Sigmoid colon (tissue), 7 donors: Measurements from ENCODE around the gene CC2D2A. TPM values are rescaled to one million over a fixed set of nuclear protein-coding genes. Genes with fewer than 3 reads are reported as not detected.
A peak's percentile ranks its signal among the peaks of the same experiment; 100 is the strongest.

Experiments used
- DNase-seq: peaks from one replicate; pipeline ENCODE4 v3.0.0-alpha.2; 2019
- H3K27ac ChIP-seq, 4 donors: fragments of 200-600 bp; sonication (generic); one replicate each; pipeline ENCODE4 v1.5.1; 2016 to 2019; ENCODE audit warnings: mild to moderate bottlenecking in 1 of 4
- H3K27me3 ChIP-seq, 3 donors: fragments of 200-600 bp; sonication (generic); one replicate each; pipeline ENCODE4 v1.5.1; 2019; ENCODE audit warnings: mild to moderate bottlenecking in 1 of 3
- H3K36me3 ChIP-seq, 4 donors: fragments of 200-600 bp; sonication (generic); one replicate each; pipeline ENCODE4 v1.5.1; 2016 to 2019
- H3K4me1 ChIP-seq, 4 donors: fragments of 200-600 bp; sonication (generic); one replicate each; pipeline ENCODE4 v1.5.1; 2017 to 2019
- H3K4me3 ChIP-seq, 4 donors: fragments of 200-600 bp; sonication (generic); one replicate each; pipeline ENCODE4 v1.5.1; 2017 to 2019; ENCODE audit warnings: mild to moderate bottlenecking in 2 of 4, moderate library complexity in 1 of 4
- H3K9me3 ChIP-seq, 4 donors: fragments of 200-600 bp in 3 of 4; sonication (generic) in 3 of 4; one replicate each; pipeline versions ENCODE4 v1.5.1 to v1.6.1; 2013 to 2019
- CTCF ChIP-seq, 4 experiments: fragments of 450-650 bp in 3 of 4; fragments of 200-600 bp in 1 of 4; IDR thresholded peaks; one replicate each; pipeline ENCODE4 v1.5.1; 2016 to 2019; ENCODE audit warnings: antibody characterized with exemption in 4 of 4, mild to moderate bottlenecking in 3 of 4, moderate library complexity in 2 of 4
- EP300 ChIP-seq, 4 donors: sonication (generic); formaldehyde crosslinking; IDR thresholded peaks; one replicate each; pipeline ENCODE4 v1.6.1; 2017; ENCODE audit warnings: antibody characterized with exemption in 4 of 4
- POLR2A ChIP-seq, 2 donors: fragments of 450-650 bp; IDR thresholded peaks; one replicate each; pipeline ENCODE4 v1.6.1; 2016; ENCODE audit warnings: antibody characterized with exemption in 2 of 2, mild to moderate bottlenecking in 2 of 2, moderate library complexity in 2 of 2
- POLR2AphosphoS5 ChIP-seq, 4 donors: sonication (generic); formaldehyde crosslinking; IDR thresholded peaks; one replicate each; pipeline ENCODE4 v1.6.1; 2017; ENCODE audit warnings: antibody characterized with exemption in 4 of 4
- WGBS, 2 donors: extraction: QIAGEN DNeasy Blood & Tissue Kit; methylation state at CpG; one replicate each; pipeline ENCODE4 v1.1.7; 2013; 5-methylcytosine and 5-hydroxymethylcytosine counted together
- intact Hi-C: fragments of 100-400 bp; cut with DNase I; formaldehyde crosslinking; loops from one replicate; pipeline ENCODE4 v1.15.1; 2023
- polyA plus RNA-seq, 3 donors: library from polyadenylated mRNA; stranded (reverse); fragments of 200-250 nt; gene quantifications; one replicate each; pipeline ENCODE4 v1.2.3, GENCODE V29; 2013
- total RNA-seq, 4 donors: library from RNA; depleted of rRNA; stranded (reverse); fragments of >200 nt; gene quantifications; one replicate each; pipeline ENCODE4 v1.1.0, GENCODE V29; 2016
- donor health status: healthy with polysubstance abuse.
- donor health status: Bipolar disorder and iron deficiency.
- donor health status: healthy.

The CC2D2A gene
- total and polyA plus RNA-seq, 7 donors, result 2.5 to 113 (median 41.0) TPM

GRCh38 chr4:15427161-15427560, 42.5 kb upstream of the CC2D2A start:
- intact Hi-C loops, result no loop called here
- Histone ChIP-seq H3K27ac (peak overlapping the region; percentile 50 to 72 (median 65)), H3K4me3 (no peak overlapping the region), H3K9me3 (no peaks in the 10 kb centered on the region), H3K27me3 (no peaks in the 10 kb centered on the region), H3K36me3 (no peaks in the 10 kb centered on the region), H3K4me1 (peaks cover 0 to 38% (median 19%) of the 10 kb centered on the region in 4 donors)
- DNase-seq, result no peak
- WGBS, 2 donors, result 46 to 56% methylated on average over 2 of the region's 2 CpGs
- TF ChIP-seq POLR2AphosphoS5 (IDR thresholded peaks at IDR 0.05), result no peak
- TF ChIP-seq POLR2A (IDR thresholded peaks at IDR 0.05), result no peak
- no peak for TF ChIP-seq CTCF (IDR thresholded peaks at IDR 0.05)
- no peak for TF ChIP-seq EP300 (IDR thresholded peaks at IDR 0.05)

- 75% methylated on average over 3 of the region's 3 CpGs for WGBS, 2 donors
- Histone ChIP-seq H3K9me3 (no peaks in the 10 kb centered on the region), H3K27me3 (no peaks in the 10 kb centered on the region), H3K27ac (peak within 1 kb of the TSS; percentile 50 to 72 (median 65)), H3K36me3 (no peaks in the 10 kb centered on the region), H3K4me3 (no peak within 1 kb of the TSS), H3K4me1 (peaks cover 0 to 38% (median 19%) of the 10 kb centered on the region in 4 donors)
- DNase-seq, result no peak
- intact Hi-C loops, result no loop called here
- TF ChIP-seq POLR2A (IDR thresholded peaks at IDR 0.05) (no peak), POLR2AphosphoS5 (IDR thresholded peaks at IDR 0.05) (peak in 1 of 4 donors; percentile 12), CTCF (IDR thresholded peaks at IDR 0.05) (no peak), EP300 (IDR thresholded peaks at IDR 0.05) (no peak)
Observed at GRCh38 chr4:15427701-15428100, 42.0 kb upstream of the CC2D2A start, which contains the start of gene C1QTNF7. TSS of gene C1QTNF7 (plus strand) at chr4:15428033. CDS start at chr4:15435744, 7,711 bp downstream.

- 70 to 71% methylated on average over 1 of the region's 1 CpG for WGBS, 2 donors
- peak; percentile 85 for DNase-seq
Observed at GRCh38 chr4:15428611-15429010, 41.1 kb upstream of the CC2D2A start.

GRCh38 chr4:15434091-15434490, 35.6 kb upstream of the CC2D2A start:
- no peaks in the 10 kb centered on the region for H3K27me3 ChIP-seq
- WGBS, 2 donors, result 89 to 93% methylated on average over 2 of the region's 2 CpGs
- no peaks in the 10 kb centered on the region for H3K9me3 ChIP-seq
- no peak overlapping the region for H3K27ac ChIP-seq
- intact Hi-C loops, result no loop called here
- no peak for DNase-seq
- no peak overlapping the region for H3K4me3 ChIP-seq
- no peak for TF ChIP-seq POLR2AphosphoS5 (IDR thresholded peaks at IDR 0.05)
- no peak for TF ChIP-seq EP300 (IDR thresholded peaks at IDR 0.05)
- TF ChIP-seq POLR2A (IDR thresholded peaks at IDR 0.05), result no peak
- TF ChIP-seq CTCF (IDR thresholded peaks at IDR 0.05), result no peak
- H3K4me1 ChIP-seq, result peaks cover 0 to 20% (median 7%) of the 10 kb centered on the region in 4 donors
- no peaks in the 10 kb centered on the region for H3K36me3 ChIP-seq

More at GRCh38 chr4:15428611-15429010, 41.1 kb upstream of the CC2D2A start:
- Histone ChIP-seq H3K9me3 (no peaks in the 10 kb centered on the region), H3K4me3 (no peak overlapping the region), H3K4me1 (peaks cover 0 to 36% (median 19%) of the 10 kb centered on the region in 4 donors), H3K27ac (peak overlapping the region; percentile 50 to 72 (median 65)), H3K36me3 (no peaks in the 10 kb centered on the region), H3K27me3 (no peaks in the 10 kb centered on the region)
- TF ChIP-seq EP300 (IDR thresholded peaks at IDR 0.05), result no peak
- TF ChIP-seq POLR2AphosphoS5 (IDR thresholded peaks at IDR 0.05), result peak; percentile 20 to 60 (median 40)
- intact Hi-C loops, result no loop called here

- 77 to 92% methylated on average over 2 of the region's 2 CpGs for WGBS, 2 donors
- no peaks in the 10 kb centered on the region for H3K9me3 ChIP-seq
- peaks cover 0 to 15% (median 7%) of the 10 kb centered on the region in 4 donors for H3K4me1 ChIP-seq
- no peak overlapping the region for H3K4me3 ChIP-seq
- H3K27me3 ChIP-seq, result no peaks in the 10 kb centered on the region
- TF ChIP-seq EP300 (IDR thresholded peaks at IDR 0.05), result no peak
- no peak for TF ChIP-seq CTCF (IDR thresholded peaks at IDR 0.05)
- TF ChIP-seq POLR2A (IDR thresholded peaks at IDR 0.05), result no peak
- TF ChIP-seq POLR2AphosphoS5 (IDR thresholded peaks at IDR 0.05), result no peak
- H3K36me3 ChIP-seq, result no peaks in the 10 kb centered on the region
- DNase-seq, result no peak
- intact Hi-C loops, result no loop called here
- no peak overlapping the region for H3K27ac ChIP-seq
Observed at GRCh38 chr4:15434676-15435075, 35.0 kb upstream of the CC2D2A start.
